Measurements from ENCODE around the gene MAML3.

- TF ChIP-seq GATA2 (IDR thresholded peaks at IDR 0.05; ENCODE audit: low read depth, low read length), result no peak
- TF ChIP-seq GATA3 (IDR thresholded peaks at IDR 0.05; ENCODE audit: low read depth, low read length), result no peak
Observed at GRCh38 chr4:139791681-139792080, 362.3 kb downstream of the MAML3 start.
